Measurements from ENCODE around the gene NCKAP5.

Gene NCKAP5

DNA sequence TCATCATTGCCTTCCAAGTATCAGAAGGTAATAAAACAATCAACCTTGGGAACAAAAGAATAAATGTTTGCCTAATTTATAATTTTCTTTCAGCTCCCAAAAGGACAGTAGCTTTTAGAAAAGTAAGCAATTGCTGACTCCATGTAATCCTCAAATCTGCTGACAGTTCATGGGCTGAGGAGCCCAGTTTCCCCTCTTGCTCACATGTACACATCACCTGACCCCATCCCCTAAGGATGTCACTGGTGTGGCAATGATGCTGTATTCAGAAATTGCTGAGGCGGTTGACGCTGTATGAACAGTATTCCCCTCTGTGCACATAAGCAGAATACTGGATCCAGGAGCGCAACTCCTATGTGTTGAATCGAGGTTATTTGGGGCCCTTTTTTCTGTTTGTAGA lies 842.1 kb downstream of the NCKAP5 start:
- DNase-seq (ENCODE audit: low read depth), result no peak
- TF ChIP-seq POLR2A (IDR thresholded peaks at IDR 0.05; ENCODE audit: extremely low read depth, insufficient read length) (no peak), MYC (IDR thresholded peaks at IDR 0.05; ENCODE audit: low read depth, low read length) (no peak)
- TF ChIP-seq, protein P1, sequence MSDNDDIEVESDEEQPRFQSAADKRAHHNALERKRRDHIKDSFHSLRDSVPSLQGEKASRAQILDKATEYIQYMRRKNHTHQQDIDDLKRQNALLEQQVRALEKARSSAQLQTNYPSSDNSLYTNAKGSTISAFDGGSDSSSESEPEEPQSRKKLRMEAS (IDR thresholded peaks at IDR 0.05; ENCODE audit: low read depth, low read length), result no peak
- TF ChIP-seq, protein P2, sequence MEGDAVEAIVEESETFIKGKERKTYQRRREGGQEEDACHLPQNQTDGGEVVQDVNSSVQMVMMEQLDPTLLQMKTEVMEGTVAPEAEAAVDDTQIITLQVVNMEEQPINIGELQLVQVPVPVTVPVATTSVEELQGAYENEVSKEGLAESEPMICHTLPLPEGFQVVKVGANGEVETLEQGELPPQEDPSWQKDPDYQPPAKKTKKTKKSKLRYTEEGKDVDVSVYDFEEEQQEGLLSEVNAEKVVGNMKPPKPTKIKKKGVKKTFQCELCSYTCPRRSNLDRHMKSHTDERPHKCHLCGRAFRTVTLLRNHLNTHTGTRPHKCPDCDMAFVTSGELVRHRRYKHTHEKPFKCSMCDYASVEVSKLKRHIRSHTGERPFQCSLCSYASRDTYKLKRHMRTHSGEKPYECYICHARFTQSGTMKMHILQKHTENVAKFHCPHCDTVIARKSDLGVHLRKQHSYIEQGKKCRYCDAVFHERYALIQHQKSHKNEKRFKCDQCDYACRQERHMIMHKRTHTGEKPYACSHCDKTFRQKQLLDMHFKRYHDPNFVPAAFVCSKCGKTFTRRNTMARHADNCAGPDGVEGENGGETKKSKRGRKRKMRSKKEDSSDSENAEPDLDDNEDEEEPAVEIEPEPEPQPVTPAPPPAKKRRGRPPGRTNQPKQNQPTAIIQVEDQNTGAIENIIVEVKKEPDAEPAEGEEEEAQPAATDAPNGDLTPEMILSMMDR (IDR thresholded peaks at IDR 0.05; ENCODE audit: low read depth, low read length), result no peak
- H3K4me3 ChIP-seq (ENCODE audit: low read depth, low read length), result no peak overlapping the region

DNA sequence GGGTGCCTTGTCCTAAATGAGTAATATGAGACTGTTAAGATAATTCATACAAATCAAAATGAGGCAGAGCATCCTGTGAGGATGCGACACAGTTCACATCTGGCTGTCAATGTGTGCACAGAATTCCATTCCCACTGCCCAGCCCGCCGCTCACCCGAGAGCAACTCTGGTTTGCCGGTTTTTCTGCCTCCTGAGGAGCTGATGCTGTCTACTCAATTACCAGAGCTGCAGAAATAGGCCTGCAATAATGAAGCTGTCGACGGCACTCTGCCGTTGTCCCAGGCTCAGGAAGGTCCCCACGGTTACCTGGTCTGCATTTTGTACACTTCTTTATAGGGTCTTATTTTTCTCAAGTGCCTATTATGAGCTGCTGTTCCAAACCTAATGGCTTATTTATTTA lies 842.5 kb downstream of the NCKAP5 start:
- no peak for TF ChIP-seq POLR2A (IDR thresholded peaks at IDR 0.05; ENCODE audit: extremely low read depth, insufficient read length)
- TF ChIP-seq, protein P1 (IDR thresholded peaks at IDR 0.05; ENCODE audit: low read depth, low read length), result no peak
- TF ChIP-seq, protein P2 (IDR thresholded peaks at IDR 0.05; ENCODE audit: low read depth, low read length), result no peak
- TF ChIP-seq MYC (IDR thresholded peaks at IDR 0.05; ENCODE audit: low read depth, low read length), result no peak
- DNase-seq (ENCODE audit: low read depth), result no peak
- H3K4me3 ChIP-seq (ENCODE audit: low read depth, low read length), result no peak overlapping the region

DNA sequence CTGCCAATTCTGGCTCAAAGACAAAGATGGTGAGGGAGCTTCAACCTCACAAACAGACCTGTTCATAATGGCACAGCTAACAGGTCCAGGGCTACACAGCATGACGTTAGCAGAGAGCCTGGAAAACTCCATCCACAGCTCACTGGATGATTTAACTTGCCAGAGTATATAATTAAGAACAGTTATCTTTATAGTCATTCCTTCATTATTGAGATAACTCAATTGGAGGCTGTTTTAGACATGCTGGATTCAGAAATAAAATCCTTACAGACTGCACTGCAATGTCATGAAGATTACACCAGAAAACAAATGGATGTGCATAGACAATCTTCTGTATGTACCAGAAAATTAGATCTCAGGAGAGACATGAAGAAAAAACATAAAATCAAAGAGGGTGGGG lies 843.1 kb downstream of the NCKAP5 start:
- TF ChIP-seq MYC (IDR thresholded peaks at IDR 0.05; ENCODE audit: low read depth, low read length) (no peak), POLR2A (IDR thresholded peaks at IDR 0.05; ENCODE audit: extremely low read depth, insufficient read length) (no peak)
- TF ChIP-seq, protein P2 (IDR thresholded peaks at IDR 0.05; ENCODE audit: low read depth, low read length), result no peak
- TF ChIP-seq, protein P1 (IDR thresholded peaks at IDR 0.05; ENCODE audit: low read depth, low read length), result no peak

DNA sequence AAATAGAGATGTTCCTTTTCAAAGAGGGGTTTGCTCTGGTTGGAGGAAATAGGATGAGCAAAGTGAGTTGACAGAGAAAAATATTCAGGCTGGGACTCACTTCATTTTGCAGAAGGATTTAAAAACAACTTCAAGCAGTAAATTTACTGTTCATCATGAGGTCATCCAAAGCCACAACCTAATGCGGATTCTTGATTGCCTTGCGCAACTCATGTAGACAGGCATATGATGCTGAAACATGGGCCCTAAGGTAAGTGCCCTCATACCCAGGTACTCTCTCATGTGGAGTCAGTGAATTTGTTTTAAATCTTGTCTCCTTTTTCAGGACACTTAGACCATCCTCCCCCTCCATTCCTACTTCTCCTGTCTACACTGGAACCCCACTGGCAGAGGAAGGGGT lies 846.3 kb downstream of the NCKAP5 start:
- no peak overlapping the region for H3K4me3 ChIP-seq (ENCODE audit: low read depth, low read length)
- DNase-seq (ENCODE audit: low read depth), result no peak
- TF ChIP-seq MYC (IDR thresholded peaks at IDR 0.05; ENCODE audit: low read depth, low read length), result no peak
- no peak for TF ChIP-seq POLR2A (IDR thresholded peaks at IDR 0.05; ENCODE audit: extremely low read depth, insufficient read length)
- TF ChIP-seq, protein P1 (IDR thresholded peaks at IDR 0.05; ENCODE audit: low read depth, low read length), result no peak
- TF ChIP-seq, protein P2 (IDR thresholded peaks at IDR 0.05; ENCODE audit: low read depth, low read length), result no peak

More for the DNA sequence above, 843.1 kb downstream of the NCKAP5 start:
- H3K4me3 ChIP-seq (ENCODE audit: low read depth, low read length), result no peak overlapping the region
- no peak for DNase-seq (ENCODE audit: low read depth)

DNA sequence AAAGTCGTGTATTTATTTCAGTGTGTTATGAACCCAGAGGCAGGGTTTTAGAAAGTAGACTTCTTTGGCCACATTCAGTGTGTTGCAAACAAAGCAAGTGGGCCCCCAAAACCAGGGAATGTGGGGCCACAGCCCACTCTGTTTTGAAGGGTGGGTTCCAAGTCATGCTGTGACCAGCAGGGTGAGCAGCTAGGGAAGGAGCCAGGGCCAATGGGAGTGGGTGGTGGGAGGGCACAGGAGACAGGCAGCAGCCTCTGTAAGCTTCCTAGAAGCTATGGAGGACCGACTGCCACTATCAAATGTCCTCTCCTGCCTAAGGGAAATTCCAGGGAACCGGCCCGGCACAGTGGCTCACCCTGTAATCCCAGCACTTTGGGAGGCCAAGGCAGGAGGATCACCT lies 847.9 kb downstream of the NCKAP5 start:
- no peak overlapping the region for H3K4me3 ChIP-seq (ENCODE audit: low read depth, low read length)
- DNase-seq (ENCODE audit: low read depth), result no peak
- TF ChIP-seq MYC (IDR thresholded peaks at IDR 0.05; ENCODE audit: low read depth, low read length), result no peak
- TF ChIP-seq, protein P1 (IDR thresholded peaks at IDR 0.05; ENCODE audit: low read depth, low read length), result no peak
- TF ChIP-seq POLR2A (IDR thresholded peaks at IDR 0.05; ENCODE audit: extremely low read depth, insufficient read length), result no peak
- TF ChIP-seq, protein P2 (IDR thresholded peaks at IDR 0.05; ENCODE audit: low read depth, low read length), result no peak

All from NB4 (cell line).